Erythroblast (primary cell): ENCODE results near the gene TENM4.
"Not testable (repeated sequence)": the region's sequence is repeated elsewhere in the genome, so short reads cannot be mapped to it uniquely, and the experiment has no call there.

Source experiments
- GATA1 ChIP-seq: IDR thresholded peaks from 2 replicates; pipeline ENCODE4 v1.6.1; 2011; ENCODE audit warnings: low read depth, mild to moderate bottlenecking, control low read depth, low read length, moderate library complexity
- POLR2A ChIP-seq: IDR thresholded peaks from 2 replicates; pipeline ENCODE4 v1.6.1; 2011; ENCODE audit warnings: mild to moderate bottlenecking, low read length

DNA sequence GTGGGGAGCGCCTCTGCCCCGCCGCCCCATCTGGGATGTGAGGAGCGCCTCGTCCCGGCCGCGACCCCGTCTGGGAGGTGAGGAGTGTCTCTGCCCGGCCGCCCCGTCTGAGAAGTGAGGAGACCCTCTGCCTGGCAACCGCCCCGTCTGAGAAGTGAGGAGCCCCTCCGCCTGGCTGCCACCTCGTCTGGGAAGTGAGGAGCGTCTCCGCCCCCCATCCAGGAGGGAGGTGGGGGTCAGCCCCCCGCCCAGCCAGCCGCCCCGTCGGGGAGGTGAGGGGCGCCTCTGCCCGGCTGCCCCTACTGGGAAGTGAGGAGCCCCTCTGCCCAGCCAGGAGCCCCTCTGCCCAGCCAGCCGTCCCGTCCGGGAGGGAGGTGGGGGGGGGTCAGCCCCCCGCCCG lies 249.1 kb downstream of the TENM4 start:
- TF ChIP-seq POLR2A, GATA1: not testable (repeated sequence)
